ENCODE measurements around the gene HJURP. TPM values are rescaled to one million over a fixed set of nuclear protein-coding genes. Genes with fewer than 3 reads are reported as not detected.

The HJURP gene
- total and polyA plus RNA-seq, 2 donors (not counting 3 experiments of a cell fraction or from before 2014, with no cell fraction given): 34.4 to 60.9 TPM

DNA sequence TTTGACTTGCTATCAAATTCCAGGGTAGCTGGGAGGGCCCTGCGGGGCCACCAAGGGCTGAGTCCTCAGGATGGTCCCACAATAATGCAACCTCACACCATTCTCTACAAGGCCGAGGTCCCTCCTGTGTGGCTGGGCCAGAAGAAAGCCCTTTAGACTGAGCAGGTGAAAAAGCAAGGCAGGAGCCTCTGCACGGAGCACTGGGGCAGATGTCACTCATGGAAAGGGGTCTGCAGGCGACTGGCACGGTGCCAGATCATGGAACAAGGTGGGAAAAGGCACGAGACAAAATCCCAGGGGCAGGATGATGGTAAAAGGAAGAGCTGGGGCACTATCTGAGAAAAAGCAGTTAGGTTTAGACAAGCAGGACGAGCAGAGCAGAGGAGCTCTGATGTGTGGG is 16.1 kb downstream of the HJURP start:
- no TSS peak for BruUV-seq (replicated peaks)

More for the DNA sequence above, 16.1 kb downstream of the HJURP start:
- no peak overlapping the region for H2AFZ ChIP-seq (ENCODE audit: low read depth, low read length)
- H3K9ac ChIP-seq (replicated peaks; ENCODE audit: extremely low read depth, insufficient read depth, low read length): no peak overlapping the region
- FAIRE-seq: no peak
- peaks cover 4 to 50% of the 10 kb centered on the region in 2 experiments for H3K36me3 ChIP-seq (ENCODE audit: control insufficient read depth in 2 of 2, extremely low read depth in 1 of 2, insufficient read depth in 2 of 2, low read length in 2 of 2)
- CTCF ChIA-PET: interaction anchor here (1.4 kb wide), 1 partner anchor 12 kb away, joined by 5 read pairs; no protein-coding TSS in a partner anchor
- H3K4me2 ChIP-seq (ENCODE audit: insufficient read depth, low read length): no peak overlapping the region
- POLR2A ChIA-PET: no interaction called here
- H3K27me3 ChIP-seq (ENCODE audit: control insufficient read depth in 2 of 2, insufficient read depth in 2 of 2, low read length in 2 of 2): no peaks in the 10 kb centered on the region
- dilution Hi-C loops (cut with MboI; ENCODE audit: extremely low pct_ligation_motif_present, low sequenced_read_pairs) (no loop called here), intact Hi-C loops (cut with micrococcal nuclease) (loop anchor here (10.0 kb wide), 1 partner anchor 553 kb away; no protein-coding TSS in a partner anchor)
- no peaks in the 10 kb centered on the region for H4K20me1 ChIP-seq (replicated peaks; ENCODE audit: control insufficient read depth, extremely low read depth, insufficient read depth, low read length)
- DNase-seq (ENCODE audit: low read depth, low spot score): no peak
- H3K9me3 ChIP-seq (replicated peaks; ENCODE audit: control insufficient read depth, insufficient read depth, low read length): no peaks in the 10 kb centered on the region
- H3K4me3 ChIP-seq (replicated peaks in 1 of 3; ENCODE audit: insufficient read depth in 1 of 3, low read depth in 1 of 3, low read length in 3 of 3): no peak overlapping the region
- no peak overlapping the region for H3K27ac ChIP-seq (ENCODE audit: insufficient read depth, low read depth, low read length)
- peaks cover 76% of the 10 kb centered on the region for H3K79me2 ChIP-seq (ENCODE audit: control insufficient read depth, insufficient read depth, low read length)
- H3K9me1 ChIP-seq (replicated peaks; ENCODE audit: control insufficient read depth, extremely low read depth, insufficient read depth, low read length): no peaks in the 10 kb centered on the region
- TF ChIP-seq GATA2 (IDR thresholded peaks at IDR 0.05; ENCODE audit: insufficient read depth, insufficient read length, low read depth, low read length) (no peak), EZH2 (IDR thresholded peaks at IDR 0.05; ENCODE audit: borderline replicate concordance, low read depth, low read length, severe bottlenecking) (no peak), FOS (IDR thresholded peaks at IDR 0.05; ENCODE audit: borderline replicate concordance, insufficient read depth, low read length) (no peak), MYC (IDR thresholded peaks at IDR 0.05; ENCODE audit: low read depth, low read length) (no peak), JUN (IDR thresholded peaks at IDR 0.05; ENCODE audit: borderline replicate concordance, insufficient read depth, insufficient read length, low read depth) (no peak), MAX (IDR thresholded peaks at IDR 0.05; ENCODE audit: insufficient read depth, insufficient read length) (no peak), POLR2A (IDR thresholded peaks at IDR 0.05; ENCODE audit: low read depth, low read length) (no peak), POLR2AphosphoS5 (IDR thresholded peaks at IDR 0.05; ENCODE audit: insufficient read depth, low read depth, low read length) (no peak)
- TF ChIP-seq, protein P1, sequence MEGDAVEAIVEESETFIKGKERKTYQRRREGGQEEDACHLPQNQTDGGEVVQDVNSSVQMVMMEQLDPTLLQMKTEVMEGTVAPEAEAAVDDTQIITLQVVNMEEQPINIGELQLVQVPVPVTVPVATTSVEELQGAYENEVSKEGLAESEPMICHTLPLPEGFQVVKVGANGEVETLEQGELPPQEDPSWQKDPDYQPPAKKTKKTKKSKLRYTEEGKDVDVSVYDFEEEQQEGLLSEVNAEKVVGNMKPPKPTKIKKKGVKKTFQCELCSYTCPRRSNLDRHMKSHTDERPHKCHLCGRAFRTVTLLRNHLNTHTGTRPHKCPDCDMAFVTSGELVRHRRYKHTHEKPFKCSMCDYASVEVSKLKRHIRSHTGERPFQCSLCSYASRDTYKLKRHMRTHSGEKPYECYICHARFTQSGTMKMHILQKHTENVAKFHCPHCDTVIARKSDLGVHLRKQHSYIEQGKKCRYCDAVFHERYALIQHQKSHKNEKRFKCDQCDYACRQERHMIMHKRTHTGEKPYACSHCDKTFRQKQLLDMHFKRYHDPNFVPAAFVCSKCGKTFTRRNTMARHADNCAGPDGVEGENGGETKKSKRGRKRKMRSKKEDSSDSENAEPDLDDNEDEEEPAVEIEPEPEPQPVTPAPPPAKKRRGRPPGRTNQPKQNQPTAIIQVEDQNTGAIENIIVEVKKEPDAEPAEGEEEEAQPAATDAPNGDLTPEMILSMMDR (IDR thresholded peaks at IDR 0.05; ENCODE audit: extremely low read depth in 1 of 2, insufficient read depth in 1 of 2, low read depth in 1 of 2, low read length in 2 of 2): no peak
- no peaks in the 10 kb centered on the region for H3K4me1 ChIP-seq (ENCODE audit: control insufficient read depth, extremely low read depth, insufficient read depth, low read length)
